Uterus (tissue), 4 donors: ENCODE results near the gene HAPLN2. TPM values are rescaled to one million over a fixed set of nuclear protein-coding genes. Genes with fewer than 3 reads are reported as not detected.

ENCODE experiments used
- DNase-seq, 2 donors: peaks; one replicate each; pipeline ENCODE4 v3.0.0-alpha.2; 2019 to 2020
- H3K27ac ChIP-seq, 2 donors: fragments of 200-600 bp; sonication (generic); 1 replicate in 1 of 2; 2 replicates in 1 of 2; pipeline ENCODE4 v1.5.1; 2016 to 2018
- H3K27me3 ChIP-seq, 2 donors: fragments of 200-600 bp; sonication (generic); one replicate each; pipeline ENCODE4 v1.5.1; 2018 to 2019; ENCODE audit warnings: control low read depth in 1 of 2
- H3K36me3 ChIP-seq, 2 donors: fragments of 200-600 bp; sonication (generic); one replicate each; pipeline ENCODE4 v1.5.1; 2019; ENCODE audit warnings: control low read depth in 1 of 2
- H3K4me1 ChIP-seq, 2 donors: fragments of 200-600 bp; sonication (generic); one replicate each; pipeline ENCODE4 v1.5.1; 2018 to 2019; ENCODE audit warnings: control low read depth in 1 of 2
- H3K4me3 ChIP-seq, 2 donors: fragments of 200-600 bp; sonication (generic); 1 replicate in 1 of 2; 2 replicates in 1 of 2; pipeline ENCODE4 v1.5.1; 2018 to 2019; ENCODE audit warnings: mild to moderate bottlenecking in 1 of 2
- H3K9me3 ChIP-seq, 2 donors: fragments of 200-600 bp; sonication (generic); one replicate each; pipeline ENCODE4 v1.5.1; 2019; ENCODE audit warnings: control low read depth in 1 of 2
- CTCF ChIP-seq, 4 experiments: fragments of 200-600 bp in 2 of 4; fragments of 450-650 bp in 2 of 4; sonication (generic) in 2 of 4; IDR thresholded peaks; one replicate each; pipeline ENCODE4 v1.5.1; 2016 to 2019; ENCODE audit warnings: antibody characterized with exemption in 4 of 4, mild to moderate bottlenecking in 2 of 4, moderate library complexity in 1 of 4
- POLR2A ChIP-seq, 2 donors: fragments of 450-650 bp; IDR thresholded peaks; one replicate each; pipeline ENCODE4 v1.6.1; 2016; ENCODE audit warnings: antibody characterized with exemption in 2 of 2, mild to moderate bottlenecking in 1 of 2, moderate library complexity in 1 of 2
- intact Hi-C: fragments of 100-400 bp; cut with DNase I; formaldehyde crosslinking; loops from one replicate; pipeline ENCODE4 v1.15.1; 2023; ENCODE audit warnings: low total_unique reads
- total RNA-seq, 4 donors: library from RNA; depleted of rRNA in 3 of 4; stranded (reverse); fragments of >200 nt in 3 of 4; gene quantifications; one replicate each; pipeline versions ENCODE4 v1.1.0 to v1.2.4, GENCODE V29; 2014 to 2023
- donor health status: DM: yes; HTN: yes; CAD: no.

Gene HAPLN2
- total RNA-seq, 4 donors from 2014 or later = 0.77 to 3.9 TPM; not detected in 2

DNA sequence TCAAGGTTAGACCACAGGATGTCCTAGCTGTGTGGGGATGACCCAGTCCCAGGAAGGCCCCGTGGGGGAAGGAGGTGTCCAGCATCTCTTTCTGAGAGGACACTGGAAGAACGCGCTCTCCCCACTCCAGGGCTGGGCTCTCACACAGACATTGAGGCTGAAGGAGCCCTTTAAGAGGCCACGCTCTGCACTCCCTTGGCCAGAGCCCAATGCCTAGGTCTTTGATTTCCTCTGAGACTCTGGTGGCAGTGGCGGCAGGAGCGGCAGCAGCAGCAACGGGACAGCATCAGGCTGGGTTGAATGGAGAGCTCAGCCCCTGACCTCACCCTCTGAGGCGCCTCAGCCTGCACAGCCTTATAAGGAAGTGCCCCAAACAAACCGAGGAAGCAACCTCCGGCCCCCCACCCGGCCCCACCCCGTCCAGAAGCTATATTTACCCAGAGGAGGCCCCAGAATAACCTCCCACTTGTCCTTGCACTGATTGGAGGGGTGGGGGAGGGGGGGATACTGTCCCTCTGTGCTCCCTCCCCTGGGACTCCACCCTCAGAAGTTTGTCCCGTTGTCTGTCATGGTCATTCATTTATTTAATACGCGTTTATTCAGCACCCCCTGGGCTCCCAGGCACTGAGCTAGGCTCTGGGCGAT, 45.7 kb downstream of the HAPLN2 start:
- intact Hi-C loops = no loop called here
- H3K27ac ChIP-seq = peak overlapping the region; percentile 87 to 89
- H3K4me1 ChIP-seq = peaks cover 13 to 44% of the 10 kb centered on the region in 2 donors
- H3K27me3 ChIP-seq = no peaks in the 10 kb centered on the region
- no peak overlapping the region for H3K4me3 ChIP-seq
- TF ChIP-seq POLR2A (IDR thresholded peaks at IDR 0.05) = peak in 1 of 2 donors; percentile 23
- TF ChIP-seq CTCF (IDR thresholded peaks at IDR 0.05) = no peak
- H3K9me3 ChIP-seq = no peaks in the 10 kb centered on the region
- no peaks in the 10 kb centered on the region for H3K36me3 ChIP-seq
- DNase-seq = peak; percentile 42 to 63

DNA sequence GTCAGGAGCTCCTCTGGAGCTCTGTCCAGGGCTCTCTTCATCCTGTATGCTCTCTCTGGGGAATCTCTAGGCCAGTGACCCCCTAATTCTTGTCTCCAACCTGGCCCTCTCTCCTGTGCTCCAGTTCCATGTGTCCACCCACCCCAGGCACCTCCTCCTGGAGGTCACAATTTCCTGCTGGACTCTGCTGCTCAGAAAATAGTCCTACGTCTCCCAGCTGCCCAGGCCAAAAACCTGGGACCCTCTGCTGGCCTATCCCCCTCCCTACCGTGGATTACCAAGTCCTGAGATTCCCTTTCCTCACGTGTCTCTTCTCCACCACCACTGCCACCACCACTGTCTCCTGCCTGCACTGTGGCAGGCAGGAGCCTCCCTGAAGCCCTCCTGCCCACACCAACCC, 46.3 kb downstream of the HAPLN2 start:
- no peak for DNase-seq
- Histone ChIP-seq H3K27ac (peak overlapping the region; percentile 87 to 89), H3K9me3 (no peaks in the 10 kb centered on the region), H3K36me3 (no peaks in the 10 kb centered on the region), H3K27me3 (no peaks in the 10 kb centered on the region), H3K4me1 (peaks cover 13 to 44% of the 10 kb centered on the region in 2 donors), H3K4me3 (no peak overlapping the region)
- TF ChIP-seq CTCF (IDR thresholded peaks at IDR 0.05) (no peak), POLR2A (IDR thresholded peaks at IDR 0.05) (no peak)
- intact Hi-C loops = no loop called here

GRCh38 chr1:156666862-156667609, 47.8 kb downstream of the HAPLN2 start:
- Histone ChIP-seq H3K9me3 (no peaks in the 10 kb centered on the region), H3K27me3 (no peaks in the 10 kb centered on the region), H3K36me3 (no peaks in the 10 kb centered on the region), H3K4me3 (no peak overlapping the region), H3K27ac (peak overlapping the region; percentile 87 to 89), H3K4me1 (peaks cover 9 to 38% of the 10 kb centered on the region in 2 donors)
- intact Hi-C loops = no loop called here
- peak in 1 of 2 donors; percentile 43 for DNase-seq
- TF ChIP-seq POLR2A (IDR thresholded peaks at IDR 0.05) (no peak), CTCF (IDR thresholded peaks at IDR 0.05) (no peak)

GRCh38 chr1:156667610-156667967, 48.4 kb downstream of the HAPLN2 start:
- peak; percentile 68 to 77 for DNase-seq

More at GRCh38 chr1:156667610-156667967, 48.4 kb downstream of the HAPLN2 start:
- peaks cover 9 to 35% of the 10 kb centered on the region in 2 donors for H3K4me1 ChIP-seq
- no peaks in the 10 kb centered on the region for H3K9me3 ChIP-seq
- no peaks in the 10 kb centered on the region for H3K27me3 ChIP-seq
- intact Hi-C loops = no loop called here
- no peaks in the 10 kb centered on the region for H3K36me3 ChIP-seq
- H3K4me3 ChIP-seq = no peak overlapping the region
- H3K27ac ChIP-seq = peak overlapping the region; percentile 87 to 89
- TF ChIP-seq POLR2A (IDR thresholded peaks at IDR 0.05) (no peak), CTCF (IDR thresholded peaks at IDR 0.05) (no peak)
